B cell (primary cell): ENCODE data around the gene CKS2. TPM values are rescaled to one million over a fixed set of nuclear protein-coding genes. Genes with fewer than 3 reads are reported as not detected.

Experiments used
- ATAC-seq: fragments of 200-7000 bp; cut with Tn5 transposase; one replicate; pipeline ENCODE4 v1.10.0; 2021; ENCODE audit warnings: low read depth, mild to moderate bottlenecking, moderate number of reproducible peaks, moderate library complexity
- CTCF ChIA-PET: fragments of 350-600 bp; sonication (Branson Sonifier 250); formaldehyde crosslinking; loops from one replicate; lab custom pipeline; 2021; ENCODE audit warnings: antibody characterized with exemption, inconsistent platforms; lab: Charles Lee
- POLR2A ChIA-PET: fragments of 350-600 bp; sonication (Branson Sonifier 250); formaldehyde crosslinking; loops from one replicate; lab custom pipeline; 2021; ENCODE audit warnings: antibody characterized with exemption; lab: Charles Lee
- DNase-seq: peaks from one replicate; pipeline ENCODE4 v3.0.0; 2013
- H2AFZ ChIP-seq: 2 replicates; pipeline ENCODE4 v1.6.1; 2012; ENCODE audit warnings: mild to moderate bottlenecking, low read depth, low read length; ENCODE audit not compliant: insufficient read depth, poor library complexity, severe bottlenecking
- H3K27ac ChIP-seq, 2 donors: 1 replicate in 1 of 2; 2 replicates in 1 of 2; pipeline ENCODE4 v1.5.1; 2012 to 2013; ENCODE audit warnings: low read length in 2 of 2, mild to moderate bottlenecking in 2 of 2, moderate library complexity in 1 of 2
- H3K27me3 ChIP-seq, 4 experiments: fragments of 200-600 bp in 1 of 4; sonication (generic) in 1 of 4; replicated peaks in 1 of 4; 1 replicate in 2 of 4; 2 replicates in 2 of 4; pipeline versions ENCODE4 v1.6.1 to v1.7.0; 2013 to 2016; ENCODE audit warnings: low read length in 3 of 4, mild to moderate bottlenecking in 2 of 4, mixed read lengths in 1 of 4, moderate library complexity in 1 of 4; ENCODE audit not compliant: insufficient read depth in 4 of 4, control insufficient read depth in 3 of 4; ENCODE audit errors: control extremely low read depth in 1 of 4
- H3K36me3 ChIP-seq, 2 experiments: replicated peaks in 1 of 2; 1 replicate in 1 of 2; 2 replicates in 1 of 2; pipeline versions ENCODE4 v1.6.1 to v1.7.1; 2013; ENCODE audit warnings: low read length in 1 of 2; ENCODE audit not compliant: insufficient read depth in 2 of 2, control insufficient read depth in 1 of 2; ENCODE audit errors: control extremely low read depth in 1 of 2, extremely low read depth in 1 of 2
- H3K4me1 ChIP-seq, 2 donors: fragments of 200-600 bp in 1 of 2; sonication (generic) in 1 of 2; 1 replicate in 1 of 2; 2 replicates in 1 of 2; pipeline versions ENCODE4 v1.5.1 to v1.6.1; 2013 to 2017; ENCODE audit warnings: low read length in 2 of 2; ENCODE audit not compliant: control insufficient read depth in 2 of 2, insufficient read depth in 2 of 2
- H3K4me2 ChIP-seq: replicated peaks from 2 replicates; pipeline ENCODE3; 2012; ENCODE audit warnings: mild to moderate bottlenecking, low read depth, low read length; ENCODE audit not compliant: poor library complexity, severe bottlenecking
- H3K4me3 ChIP-seq, 5 experiments: fragments of 200-600 bp in 1 of 5; sonication (generic) in 1 of 5; 1 replicate in 3 of 5; 2 replicates in 2 of 5; pipeline versions ENCODE4 v1.5.1 to v1.7.0; 2011 to 2016; ENCODE audit warnings: low read length in 4 of 5, mild to moderate bottlenecking in 4 of 5, low read depth in 2 of 5, control low read depth in 1 of 5, moderate library complexity in 1 of 5; ENCODE audit not compliant: insufficient read depth in 1 of 5; ENCODE audit errors: control extremely low read depth in 1 of 5, extremely low read depth in 1 of 5
- H3K79me2 ChIP-seq: fragments of 200-600 bp; sonication (generic); one replicate; pipeline ENCODE4 v1.6.0; 2016; ENCODE audit warnings: low read length; ENCODE audit not compliant: control insufficient read depth, insufficient read depth
- H3K9ac ChIP-seq: fragments of 200-600 bp; sonication (generic); 2 replicates; pipeline ENCODE4 v1.6.1; 2017; ENCODE audit warnings: mild to moderate bottlenecking, low read length, moderate library complexity
- H3K9me3 ChIP-seq, 3 donors: one replicate each; pipeline versions ENCODE4 v1.6.1 to v1.7.1; 2013; ENCODE audit warnings: low read length in 2 of 3; ENCODE audit not compliant: control insufficient read depth in 2 of 3, insufficient read depth in 1 of 3; ENCODE audit errors: control extremely low read depth in 1 of 3
- H4K20me1 ChIP-seq: 2 replicates; pipeline ENCODE4 v1.6.0; 2012; ENCODE audit warnings: mild to moderate bottlenecking, low read length; ENCODE audit not compliant: insufficient read depth, control insufficient read depth, poor library complexity, severe bottlenecking
- H3K27ac Mint-ChIP-seq: one replicate; pipeline ENCODE4 v1.8.0; 2021; ENCODE audit warnings: mixed read lengths
- H3K27me3 Mint-ChIP-seq: one replicate; pipeline ENCODE4 v1.8.0; 2021; ENCODE audit warnings: mixed read lengths
- H3K4me1 Mint-ChIP-seq: one replicate; pipeline ENCODE4 v1.8.0; 2021; ENCODE audit warnings: mixed read lengths
- H3K4me3 Mint-ChIP-seq: one replicate; pipeline ENCODE4 v1.8.0; 2021; ENCODE audit warnings: mixed read lengths
- H3K9me3 Mint-ChIP-seq: one replicate; pipeline ENCODE4 v1.8.0; 2022; ENCODE audit warnings: mixed read lengths; ENCODE audit not compliant: insufficient read depth
- CTCF ChIP-seq: fragments of 200-600 bp; IDR thresholded peaks from one replicate; pipeline ENCODE4 v1.8.0; 2022; ENCODE audit warnings: antibody characterized with exemption, mild to moderate bottlenecking
- EZH2 ChIP-seq: IDR thresholded peaks from 2 replicates; pipeline ENCODE4 v1.6.1; 2012; ENCODE audit warnings: borderline replicate concordance, low read depth, mild to moderate bottlenecking, moderate library complexity, low read length; ENCODE audit not compliant: insufficient read depth, poor library complexity, severe bottlenecking
- WGBS: methylation state at CpG from one replicate; pipeline ENCODE4 v1.1.5; 2013; ENCODE audit warnings: missing lambda C conversion rate; ENCODE audit not compliant: insufficient coverage; 5-methylcytosine and 5-hydroxymethylcytosine counted together
- intact Hi-C: fragments of 100-400 bp; cut with micrococcal nuclease; formaldehyde crosslinking; loops from one replicate; pipeline ENCODE4 v1.10.0; 2022
- polyA minus RNA-seq: library from RNA; depleted of rRNA, polyadenylated mRNA; stranded (reverse); fragments of >200 nt; gene quantifications from 2 replicates; pipeline ENCODE4 v1.2.3, GENCODE V29; 2012
- polyA plus RNA-seq: library from polyadenylated mRNA; depleted of rRNA; stranded (reverse); fragments of >200 nt; gene quantifications from 2 replicates; pipeline ENCODE4 v1.2.3, GENCODE V29; 2012
- total RNA-seq, 2 donors: library from RNA; stranded (reverse); fragments of 120-200 nt in 1 of 2; gene quantifications; 1 replicate in 1 of 2; 2 replicates in 1 of 2; pipeline versions ENCODE4 v1.2.3 to v1.2.4, GENCODE V29; 2013 to 2022

The CKS2 gene
- total RNA-seq (10.9 and 11.5 TPM in 2 replicates), polyA plus RNA-seq (60.1 and 64.4 TPM in 2 replicates), polyA minus RNA-seq (19.4 and 35.3 TPM in 2 replicates)
- total RNA-seq (2013), result 29.6 TPM

DNA sequence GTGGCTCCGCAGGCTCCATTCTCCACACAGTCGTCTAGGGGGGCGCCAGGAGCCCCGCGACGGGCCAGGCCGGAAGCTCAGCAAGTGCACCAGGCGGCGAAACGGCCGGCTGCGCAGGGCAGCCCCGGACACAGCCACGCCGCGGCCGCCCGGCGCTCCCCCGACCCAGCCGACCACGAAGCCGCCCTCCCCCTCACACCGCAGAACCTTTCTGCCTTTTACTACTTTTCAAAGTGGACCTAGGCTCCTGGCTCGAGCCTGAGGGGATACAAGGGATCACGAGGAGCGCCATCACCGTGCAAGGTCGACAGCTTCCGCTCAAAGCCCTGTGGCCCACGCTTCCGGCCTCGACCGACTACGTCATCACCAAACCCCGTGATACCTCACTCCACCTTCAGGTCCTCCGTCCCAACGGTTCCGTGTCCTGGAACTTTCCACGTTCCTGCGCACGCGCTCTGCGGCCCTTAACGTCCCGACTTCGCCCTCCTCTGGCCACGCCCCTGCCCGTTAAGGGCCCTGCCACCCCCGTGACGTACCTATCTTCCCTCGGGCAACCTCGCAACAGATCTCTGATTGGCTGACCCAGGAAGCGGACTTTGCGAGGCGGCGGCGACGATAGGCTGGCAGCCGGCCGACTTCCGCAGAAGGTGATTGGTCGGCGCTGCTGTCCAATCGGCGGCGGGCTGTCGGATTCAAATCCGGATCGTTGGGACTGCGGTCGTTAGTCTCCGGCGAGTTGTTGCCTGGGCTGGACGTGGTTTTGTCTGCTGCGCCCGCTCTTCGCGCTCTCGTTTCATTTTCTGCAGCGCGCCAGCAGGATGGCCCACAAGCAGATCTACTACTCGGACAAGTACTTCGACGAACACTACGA lies at the start of gene CKS2:
TSS of gene CKS2 (plus strand) at position 721 of the 871 bp plus-strand sequence. CDS start at position 819, 98 bp downstream.
- H3K4me3 Mint-ChIP-seq, result peak within 1 kb of the TSS; percentile 89
- TF ChIP-seq CTCF (no peak), EZH2 (no peak)
- no peaks in the 10 kb centered on the region for H3K27me3 Mint-ChIP-seq
- Histone ChIP-seq H3K36me3 (peaks cover 0 to 3% of the 10 kb centered on the region in 2 experiments), H4K20me1 (no peaks in the 10 kb centered on the region), H3K27ac (peak within 1 kb of the TSS; percentile 99 to 100), H2AFZ (peak within 1 kb of the TSS; percentile 70), H3K4me2 (peak within 1 kb of the TSS; percentile 84), H3K27me3 (no peaks in the 10 kb centered on the region), H3K4me1 (peaks cover 28% of the 10 kb centered on the region in 2 donors), H3K9me3 (no peaks in the 10 kb centered on the region), H3K9ac (peak within 1 kb of the TSS; percentile 94), H3K79me2 (peaks cover 42% of the 10 kb centered on the region), H3K4me3 (peak within 1 kb of the TSS; percentile 76 to 82 (median 80))
- peaks cover 43% of the 10 kb centered on the region for H3K4me1 Mint-ChIP-seq
- peak within 1 kb of the TSS; percentile 100 for H3K27ac Mint-ChIP-seq
- intact Hi-C loops, result loop anchor here (1.0 kb wide), 1 partner anchor 8 kb away; the partner anchor contains the start of gene SECISBP2
- WGBS, result under 1% methylated on average over 86 of the region's 86 CpGs
- DNase-seq (peak; percentile 100), ATAC-seq (peak; percentile 90)
- POLR2A ChIA-PET, result interaction anchor here (0.6 to 1.2 kb wide), 3 partner anchors 8 to 689 kb away, joined by 3 to 5 read pairs (median 4); partner anchors contain the start of gene SECISBP2
- CTCF ChIA-PET, result no interaction called here
- H3K9me3 Mint-ChIP-seq, result no peaks in the 10 kb centered on the region
